ENCODE measurements around the gene CAMKMT.
"Not testable (repeated sequence)": the region's sequence is repeated elsewhere in the genome, so short reads cannot be mapped to it uniquely, and the experiment has no call there.

DNA sequence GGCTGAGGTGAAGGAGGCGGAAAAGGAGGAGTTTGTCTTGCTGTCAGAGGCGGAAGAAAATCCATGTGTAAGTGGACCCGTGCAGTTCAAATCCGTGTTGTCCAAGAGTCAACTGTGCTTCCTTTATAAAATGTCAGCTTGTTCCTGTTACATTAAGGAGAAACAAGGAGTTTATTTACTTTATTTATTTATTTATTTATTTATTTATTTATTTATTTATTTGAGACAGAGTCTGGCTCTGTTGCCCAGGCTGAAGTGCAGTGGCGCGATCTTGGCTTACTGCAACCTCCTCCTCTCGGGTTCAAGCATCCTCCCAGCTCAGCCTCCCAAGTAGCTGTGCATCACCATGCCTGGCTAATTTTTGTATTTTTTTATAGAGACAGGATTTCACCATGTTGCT lies 143.9 kb downstream of the CAMKMT start:
- TF ChIP-seq, protein P1, sequence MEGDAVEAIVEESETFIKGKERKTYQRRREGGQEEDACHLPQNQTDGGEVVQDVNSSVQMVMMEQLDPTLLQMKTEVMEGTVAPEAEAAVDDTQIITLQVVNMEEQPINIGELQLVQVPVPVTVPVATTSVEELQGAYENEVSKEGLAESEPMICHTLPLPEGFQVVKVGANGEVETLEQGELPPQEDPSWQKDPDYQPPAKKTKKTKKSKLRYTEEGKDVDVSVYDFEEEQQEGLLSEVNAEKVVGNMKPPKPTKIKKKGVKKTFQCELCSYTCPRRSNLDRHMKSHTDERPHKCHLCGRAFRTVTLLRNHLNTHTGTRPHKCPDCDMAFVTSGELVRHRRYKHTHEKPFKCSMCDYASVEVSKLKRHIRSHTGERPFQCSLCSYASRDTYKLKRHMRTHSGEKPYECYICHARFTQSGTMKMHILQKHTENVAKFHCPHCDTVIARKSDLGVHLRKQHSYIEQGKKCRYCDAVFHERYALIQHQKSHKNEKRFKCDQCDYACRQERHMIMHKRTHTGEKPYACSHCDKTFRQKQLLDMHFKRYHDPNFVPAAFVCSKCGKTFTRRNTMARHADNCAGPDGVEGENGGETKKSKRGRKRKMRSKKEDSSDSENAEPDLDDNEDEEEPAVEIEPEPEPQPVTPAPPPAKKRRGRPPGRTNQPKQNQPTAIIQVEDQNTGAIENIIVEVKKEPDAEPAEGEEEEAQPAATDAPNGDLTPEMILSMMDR (IDR thresholded peaks at IDR 0.05) = not testable (repeated sequence)
- not testable (repeated sequence) for TF ChIP-seq POLR2A (IDR thresholded peaks at IDR 0.05)
